ENCODE results near the gene FLII. TPM values are rescaled to one million over a fixed set of nuclear protein-coding genes. Genes with fewer than 3 reads are reported as not detected.
A peak's percentile ranks its signal among the peaks of the same experiment; 100 is the strongest.

The FLII gene
- total RNA-seq, 4 donors from 2014 or later: 283 to 543 (median 310) TPM

- H3K4me3 ChIP-seq: no peak overlapping the region
- TF ChIP-seq POLR2A (IDR thresholded peaks at IDR 0.05): no peak
- no peak for TF ChIP-seq CTCF (IDR thresholded peaks at IDR 0.05)
- no peak for TF ChIP-seq EP300 (IDR thresholded peaks at IDR 0.05)
- TF ChIP-seq POLR2AphosphoS5 (IDR thresholded peaks at IDR 0.05): no peak
- peak overlapping the region in 3 of 4 donors; percentile 53 to 60 (median 53) for H3K27ac ChIP-seq
- H3K27me3 ChIP-seq: no peaks in the 10 kb centered on the region
- peak; percentile 24 for ATAC-seq
- WGBS, 2 donors (ENCODE audit: low coverage in 1 of 2): 20% methylated on average over 1 of the region's 30 CpGs; no CpG with 5 or more reads in 1 of the 2 donors
- H3K4me1 ChIP-seq: peaks cover 0 to 29% (median 16%) of the 10 kb centered on the region in 3 donors
- no peaks in the 10 kb centered on the region for H3K9me3 ChIP-seq
- H3K36me3 ChIP-seq: peaks cover 0 to 99% of the 10 kb centered on the region in 2 donors
These were observed 10.9 kb downstream of the FLII start for GRCh38 chr17:18247613-18248001.

- Histone ChIP-seq H3K27me3 (no peaks in the 10 kb centered on the region), H3K4me1 (peaks cover 0 to 29% (median 16%) of the 10 kb centered on the region in 3 donors), H3K9me3 (no peaks in the 10 kb centered on the region), H3K36me3 (peaks cover 0 to 99% of the 10 kb centered on the region in 2 donors), H3K4me3 (peak overlapping the region in 1 of 2 donors; percentile 14), H3K27ac (peak overlapping the region in 3 of 4 donors; percentile 53 to 60 (median 53))
- ATAC-seq: peak; percentile 60
- no peak for TF ChIP-seq POLR2AphosphoS5 (IDR thresholded peaks at IDR 0.05)
- TF ChIP-seq CTCF (IDR thresholded peaks at IDR 0.05): no peak
- TF ChIP-seq EP300 (IDR thresholded peaks at IDR 0.05): no peak
- TF ChIP-seq POLR2A (IDR thresholded peaks at IDR 0.05): no peak
- 25 to 72% methylated on average over 2 of the region's 46 CpGs for WGBS, 2 donors (ENCODE audit: low coverage in 1 of 2)
These were observed 11.5 kb downstream of the FLII start for GRCh38 chr17:18246880-18247612.

- H3K9me3 ChIP-seq: no peaks in the 10 kb centered on the region
- peaks cover 0 to 29% (median 16%) of the 10 kb centered on the region in 3 donors for H3K4me1 ChIP-seq
- no peak for TF ChIP-seq POLR2AphosphoS5 (IDR thresholded peaks at IDR 0.05)
- no peak for TF ChIP-seq CTCF (IDR thresholded peaks at IDR 0.05)
- TF ChIP-seq EP300 (IDR thresholded peaks at IDR 0.05): no peak
- no peak for TF ChIP-seq POLR2A (IDR thresholded peaks at IDR 0.05)
- H3K36me3 ChIP-seq: peaks cover 0 to 99% of the 10 kb centered on the region in 2 donors
- H3K4me3 ChIP-seq: no peak overlapping the region
- no peaks in the 10 kb centered on the region for H3K27me3 ChIP-seq
- 92% methylated on average over 2 of the region's 24 CpGs; no CpG with 5 or more reads in 1 of the 2 donors for WGBS, 2 donors (ENCODE audit: low coverage in 1 of 2)
- H3K27ac ChIP-seq: peak overlapping the region in 1 of 4 donors; percentile 60
- no peak for ATAC-seq
These were observed 12.3 kb downstream of the FLII start for GRCh38 chr17:18246109-18246725.

GRCh38 chr17:18245038-18245776 is 13.3 kb downstream of the FLII start:
- Histone ChIP-seq H3K27me3 (no peaks in the 10 kb centered on the region), H3K4me1 (peaks cover 0 to 29% (median 16%) of the 10 kb centered on the region in 3 donors), H3K9me3 (no peaks in the 10 kb centered on the region), H3K27ac (no peak overlapping the region), H3K4me3 (no peak overlapping the region), H3K36me3 (peaks cover 0 to 99% of the 10 kb centered on the region in 2 donors)
- WGBS, 2 donors (ENCODE audit: low coverage in 1 of 2): 87% methylated on average over 7 of the region's 21 CpGs; no CpG with 5 or more reads in 1 of the 2 donors
- ATAC-seq: no peak
- no peak for TF ChIP-seq POLR2AphosphoS5 (IDR thresholded peaks at IDR 0.05)
- TF ChIP-seq CTCF (IDR thresholded peaks at IDR 0.05): no peak
- no peak for TF ChIP-seq EP300 (IDR thresholded peaks at IDR 0.05)
- no peak for TF ChIP-seq POLR2A (IDR thresholded peaks at IDR 0.05)
